NT2/D1 (cell line): Measurements from ENCODE around the gene PPARGC1A.

Source experiments
- YY1 ChIP-seq: IDR thresholded peaks from 2 replicates; pipeline ENCODE4 v1.6.1; 2011; ENCODE audit not compliant: insufficient read length, insufficient read depth
- ZNF274 ChIP-seq: IDR thresholded peaks from 2 replicates; pipeline ENCODE4 v1.6.1; 2011; ENCODE audit warnings: mild to moderate bottlenecking, low read depth, low read length

GRCh38 chr4:23769406-23769805, 120.4 kb downstream of the PPARGC1A start:
- TF ChIP-seq YY1 = no peak
- no peak for TF ChIP-seq ZNF274
